SK-N-MC (cell line): ENCODE results near the gene FBLIM1.

Experiments used
- DNase-seq: peaks from one replicate; pipeline ENCODE4 v3.0.0-alpha.2; 2011; ENCODE audit warnings: low read depth, low spot score
- H3K27ac ChIP-seq: fragments of 200-600 bp; sonication (generic); 2 replicates; pipeline ENCODE4 v1.5.1; 2016; ENCODE audit warnings: mixed run types
- H3K36me3 ChIP-seq: fragments of 200-600 bp; sonication (generic); 2 replicates; pipeline ENCODE4 v1.6.1; 2017; ENCODE audit warnings: antibody characterized with exemption, low read length, mixed read lengths; ENCODE audit not compliant: insufficient read depth
- H3K4me3 ChIP-seq: fragments of 200-600 bp; sonication (generic); 2 replicates; pipeline ENCODE4 v1.5.1; 2016
- H3K9ac ChIP-seq: fragments of 200-600 bp; sonication (generic); 2 replicates; pipeline ENCODE4 v1.8.0; 2017; ENCODE audit warnings: mixed run types, mixed read lengths; ENCODE audit not compliant: insufficient read length
- H3K9me3 ChIP-seq: fragments of 200-600 bp; sonication (generic); 2 replicates; pipeline ENCODE4 v1.6.1; 2017; ENCODE audit warnings: low read depth, mild to moderate bottlenecking, antibody characterized with exemption, low read length, moderate library complexity, mixed read lengths
- EZH2 ChIP-seq: fragments of 200-600 bp; sonication (generic); IDR thresholded peaks from one replicate; pipeline ENCODE4 v1.6.1; 2017; ENCODE audit warnings: antibody characterized with exemption
- FOXP2 ChIP-seq: optimal IDR thresholded peaks from 2 replicates; pipeline ENCODE3; 2011; ENCODE audit warnings: mild to moderate bottlenecking, moderate library complexity; ENCODE audit not compliant: insufficient read depth; ENCODE audit errors: extremely low read length, control extremely low read depth
- POLR2AphosphoS5 ChIP-seq: IDR thresholded peaks from 2 replicates; pipeline ENCODE4 v1.6.1; 2012; ENCODE audit warnings: mild to moderate bottlenecking, low read depth, low read length, borderline replicate concordance

Gene FBLIM1

DNA sequence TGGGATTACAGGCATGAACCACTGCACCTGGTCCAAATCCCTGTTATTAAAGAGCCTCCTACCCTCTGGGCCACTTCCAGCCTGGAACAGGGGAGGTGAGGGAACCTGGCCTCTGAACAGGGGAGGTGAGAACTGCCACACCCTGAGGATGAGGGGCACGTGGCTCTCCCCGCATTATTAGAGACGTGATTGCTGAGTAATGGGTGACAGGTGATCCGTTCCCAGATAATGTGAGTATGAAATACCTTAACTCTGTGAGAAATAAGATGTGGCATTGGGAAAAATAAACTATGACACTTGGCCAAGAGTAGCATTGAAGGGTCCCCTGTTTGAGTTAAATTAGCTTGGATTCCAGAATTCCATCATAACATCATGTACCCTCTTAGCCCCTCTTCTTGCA is 36.2 kb upstream of the FBLIM1 start:
- no peak for DNase-seq
- no peak for TF ChIP-seq EZH2
- no peak for TF ChIP-seq POLR2AphosphoS5
- TF ChIP-seq FOXP2: no peak

GRCh38 chr1:15722836-15723532 is 35.6 kb upstream of the FBLIM1 start:
- Histone ChIP-seq H3K36me3 (peaks cover 13% of the 10 kb centered on the region; the same call in 1 of the 2 replicates), H3K9ac (no peak overlapping the region), H3K27ac (no peak overlapping the region), H3K4me3 (no peak overlapping the region), H3K9me3 (no peaks in the 10 kb centered on the region)
- TF ChIP-seq EZH2: no peak
- no peak for TF ChIP-seq POLR2AphosphoS5
- TF ChIP-seq FOXP2: no peak
- no peak for DNase-seq

More for the DNA sequence above, 36.2 kb upstream of the FBLIM1 start:
- H3K4me3 ChIP-seq: no peak overlapping the region
- no peaks in the 10 kb centered on the region for H3K9me3 ChIP-seq
- H3K36me3 ChIP-seq: peaks cover 17% of the 10 kb centered on the region; the same call in 1 of the 2 replicates
- H3K27ac ChIP-seq: no peak overlapping the region
- H3K9ac ChIP-seq: no peak overlapping the region

- TF ChIP-seq EZH2 (no peak), POLR2AphosphoS5 (no peak), FOXP2 (no peak)
- Histone ChIP-seq H3K9ac (no peak overlapping the region), H3K36me3 (peaks cover 14% of the 10 kb centered on the region; the same call in 1 of the 2 replicates), H3K9me3 (no peaks in the 10 kb centered on the region), H3K4me3 (no peak overlapping the region), H3K27ac (no peak overlapping the region)
- no peak for DNase-seq
Observed at GRCh38 chr1:15723631-15724246, 34.9 kb upstream of the FBLIM1 start.

- Histone ChIP-seq H3K27ac (no peak overlapping the region), H3K36me3 (peaks cover 16% of the 10 kb centered on the region; the same call in 1 of the 2 replicates), H3K4me3 (no peak overlapping the region), H3K9ac (no peak overlapping the region), H3K9me3 (no peaks in the 10 kb centered on the region)
- no peak for DNase-seq
- TF ChIP-seq FOXP2 (no peak), EZH2 (no peak), POLR2AphosphoS5 (no peak)
Observed at GRCh38 chr1:15724949-15725880, 33.4 kb upstream of the FBLIM1 start.

- Histone ChIP-seq H3K9ac (no peak overlapping the region), H3K36me3 (peaks cover 11% of the 10 kb centered on the region; the same call in 1 of the 2 replicates), H3K27ac (no peak overlapping the region), H3K4me3 (no peak overlapping the region), H3K9me3 (no peaks in the 10 kb centered on the region)
- TF ChIP-seq EZH2: no peak
- no peak for TF ChIP-seq FOXP2
- no peak for TF ChIP-seq POLR2AphosphoS5
- no peak for DNase-seq
Observed at GRCh38 chr1:15726508-15726907, 32.1 kb upstream of the FBLIM1 start.

- Histone ChIP-seq H3K9ac (no peak overlapping the region), H3K36me3 (peaks cover 11% of the 10 kb centered on the region; the same call in 1 of the 2 replicates), H3K9me3 (no peaks in the 10 kb centered on the region), H3K27ac (no peak overlapping the region), H3K4me3 (no peak overlapping the region)
- TF ChIP-seq EZH2 (no peak), FOXP2 (no peak)
- no peak for DNase-seq
Observed at GRCh38 chr1:15727021-15727420, 31.6 kb upstream of the FBLIM1 start.

DNA sequence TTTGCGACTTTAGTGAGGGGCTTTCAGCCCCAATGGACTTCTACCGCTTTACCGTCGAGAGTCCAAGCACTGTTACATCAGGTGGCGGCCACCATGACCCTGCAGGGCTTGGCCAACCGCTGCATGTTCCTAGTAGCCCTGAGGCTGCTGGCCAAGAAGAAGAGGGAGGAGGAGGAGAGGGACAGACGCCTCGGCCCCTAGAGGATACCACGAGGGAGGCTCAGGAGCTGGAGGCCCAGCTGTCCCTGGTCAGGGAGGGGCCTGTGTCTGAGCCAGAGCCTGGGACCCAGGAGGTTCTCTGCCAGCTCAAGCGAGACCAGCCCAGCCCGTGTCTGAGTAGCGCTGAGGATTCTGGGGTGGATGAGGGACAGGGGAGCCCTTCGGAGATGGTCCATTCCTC is 31.2 kb upstream of the FBLIM1 start:
- no peak for DNase-seq
- Histone ChIP-seq H3K4me3 (no peak overlapping the region), H3K36me3 (peaks cover 11% of the 10 kb centered on the region; the same call in 1 of the 2 replicates), H3K9ac (no peak overlapping the region), H3K9me3 (no peaks in the 10 kb centered on the region), H3K27ac (no peak overlapping the region)
- no peak for TF ChIP-seq FOXP2
- TF ChIP-seq EZH2: no peak
- TF ChIP-seq POLR2AphosphoS5: no peak

GRCh38 chr1:15727866-15728534 is 30.6 kb upstream of the FBLIM1 start:
- H3K36me3 ChIP-seq: peaks cover 11% of the 10 kb centered on the region; the same call in 1 of the 2 replicates
- no peaks in the 10 kb centered on the region for H3K9me3 ChIP-seq
- TF ChIP-seq EZH2 (no peak), POLR2AphosphoS5 (no peak), FOXP2 (no peak)
- no peak overlapping the region for H3K27ac ChIP-seq
- DNase-seq: no peak
- no peak overlapping the region for H3K9ac ChIP-seq
- no peak overlapping the region for H3K4me3 ChIP-seq
